CD4-positive, alpha-beta T cell treated with Interleukin-6 at 100 ng/mL for 8 hours (primary cell): ENCODE data around the gene RTF1.

ENCODE experiments used
- DNase-seq: peaks from one replicate; pipeline ENCODE4 v3.0.0-alpha.2; 2020; ENCODE audit warnings: mixed read lengths, low spot score

The RTF1 gene

DNA sequence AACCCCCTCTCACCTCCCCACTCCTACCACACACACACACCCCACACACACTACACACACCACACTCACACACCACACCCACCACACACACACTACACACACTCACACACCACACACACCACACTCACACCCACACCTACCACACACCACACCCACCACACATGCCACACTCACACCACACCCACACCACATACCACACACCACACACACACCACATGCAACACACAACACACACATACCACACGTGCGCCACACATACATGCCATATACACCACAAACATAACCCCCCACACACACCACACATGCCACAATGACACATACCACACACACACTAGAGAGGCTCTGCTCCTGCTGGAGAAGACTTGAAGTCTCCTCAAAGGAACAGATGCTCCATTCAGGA lies 70.9 kb downstream of the RTF1 start:
- no peak for DNase-seq

DNA sequence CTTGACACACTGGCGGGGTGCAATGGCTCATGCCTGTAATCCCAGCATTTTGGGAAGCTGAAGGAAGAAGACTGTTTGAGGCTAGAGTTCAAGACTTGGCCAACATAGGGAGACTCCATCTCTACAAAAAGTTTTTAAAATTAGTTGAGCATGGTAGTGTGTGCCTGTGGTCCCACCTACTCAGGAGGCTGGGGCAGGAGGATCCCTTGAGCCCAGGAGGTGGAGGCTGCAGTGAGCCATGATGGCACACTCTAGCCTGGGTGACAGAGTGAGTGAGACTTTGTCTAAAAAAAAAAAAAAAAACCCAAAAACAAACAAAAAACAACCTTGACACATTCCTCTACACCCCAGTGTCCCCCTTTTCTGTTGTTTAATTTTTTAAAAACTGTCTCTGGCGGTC lies 72.7 kb downstream of the RTF1 start:
- DNase-seq: no peak

DNA sequence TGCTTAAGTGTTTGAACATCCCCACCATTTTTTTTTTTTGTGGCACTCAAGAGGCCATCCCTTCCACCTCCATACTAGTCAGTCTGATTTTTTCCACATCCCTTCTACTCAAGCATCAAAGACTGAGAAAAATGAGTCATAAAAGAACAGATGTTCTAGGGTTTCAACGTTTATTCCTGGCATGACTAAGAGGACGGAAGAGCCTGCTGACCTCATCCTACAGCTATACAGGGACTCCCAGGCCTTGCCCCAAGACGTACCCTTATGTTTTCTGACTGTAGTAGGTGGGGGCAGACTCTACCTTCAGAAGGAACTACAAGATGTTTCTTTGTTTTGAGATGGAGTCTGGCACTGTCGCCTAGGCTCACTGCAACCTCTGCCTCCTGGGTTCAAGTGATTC lies 73.5 kb downstream of the RTF1 start:
- peak; percentile 40 for DNase-seq

DNA sequence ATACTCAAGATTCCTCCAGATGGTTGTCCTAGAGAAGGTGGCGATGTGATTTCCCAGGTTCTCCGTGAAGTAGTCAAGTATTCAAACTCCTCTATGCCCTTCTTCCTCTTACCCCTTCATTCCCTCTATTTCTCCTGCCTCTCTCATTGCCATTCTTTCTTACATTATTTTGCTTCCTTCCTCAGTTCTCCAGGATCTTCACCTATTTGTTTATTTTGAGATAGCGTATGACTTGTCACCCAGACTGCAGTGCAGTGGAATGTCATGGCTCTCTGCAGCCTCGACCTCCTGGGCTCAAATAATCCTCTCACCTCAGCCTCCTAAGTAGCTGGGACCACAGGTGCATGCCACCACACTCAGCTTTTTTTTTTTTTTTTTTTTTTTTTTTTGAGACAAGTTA lies 75.0 kb downstream of the RTF1 start:
- DNase-seq: no peak

DNA sequence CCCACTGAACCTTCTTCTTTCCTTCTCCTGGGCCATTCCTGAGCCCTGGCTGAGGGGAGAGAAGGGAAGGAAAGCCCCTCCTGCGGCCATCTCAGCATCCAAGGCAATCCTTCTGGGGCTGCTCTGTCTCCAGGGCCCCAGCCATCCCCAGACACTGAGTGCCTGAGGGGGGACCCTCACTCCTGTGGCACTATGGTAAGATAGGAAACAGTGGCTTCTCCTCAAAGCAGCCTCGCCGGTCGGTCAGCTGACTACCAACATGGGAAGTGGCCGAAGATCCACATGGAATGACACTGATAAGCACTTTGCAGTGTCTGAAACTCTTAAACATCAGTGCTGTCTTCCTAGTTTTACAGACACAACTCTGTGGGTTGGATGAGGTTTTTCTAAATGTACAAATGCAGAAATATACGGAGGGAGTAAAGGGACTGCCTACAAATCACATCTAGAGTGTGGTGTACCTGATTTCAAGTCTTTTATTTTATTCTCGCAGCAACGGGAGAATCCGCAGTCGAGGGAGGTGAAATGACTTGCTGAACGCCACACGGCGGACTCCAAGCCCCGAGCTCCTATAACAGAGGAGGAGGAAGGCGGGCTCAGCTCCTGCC lies 75.8 kb downstream of the RTF1 start:
- no peak for DNase-seq

DNA sequence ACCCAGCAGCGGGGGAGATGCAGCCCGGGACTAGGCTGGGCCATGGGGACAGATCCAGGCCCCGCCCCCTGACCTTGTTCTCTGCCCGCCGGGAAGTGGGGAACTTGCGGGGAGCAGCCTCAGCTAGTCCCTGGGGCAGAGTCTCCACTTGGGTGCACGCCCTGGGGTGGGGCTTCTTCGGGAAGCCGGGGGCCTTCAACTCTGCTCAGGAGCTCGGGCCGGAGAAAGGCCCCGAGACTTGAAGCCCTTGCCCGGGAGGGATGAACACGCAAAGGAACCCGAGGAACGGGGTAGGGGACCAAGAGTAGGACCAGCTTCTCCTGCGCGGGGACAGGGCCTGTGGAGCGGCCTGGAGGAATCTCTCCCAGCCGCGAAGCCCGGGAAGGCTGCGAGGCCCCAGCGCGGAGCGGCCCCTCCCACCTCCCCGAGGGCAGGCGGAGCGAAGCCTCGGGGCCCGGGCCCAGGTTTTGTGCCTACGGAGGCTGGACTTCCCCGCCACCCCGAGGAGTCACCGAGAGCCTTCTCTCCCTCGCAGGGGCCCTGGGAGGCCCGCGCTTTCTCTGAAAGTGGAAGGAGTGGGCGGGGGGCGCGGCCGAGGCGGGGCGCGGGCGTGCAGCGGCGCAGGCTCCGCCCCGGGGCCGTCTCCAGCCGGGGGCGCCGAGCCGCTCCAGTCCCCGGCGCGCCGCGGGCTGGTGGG lies 76.5 kb downstream of the RTF1 start, which contains the start of gene ITPKA:
ITPKA (plus strand) TSS at position 670 of the 697 bp plus-strand sequence. CDS start 54 bp downstream, outside the sequence.
- DNase-seq: peak; percentile 62

DNA sequence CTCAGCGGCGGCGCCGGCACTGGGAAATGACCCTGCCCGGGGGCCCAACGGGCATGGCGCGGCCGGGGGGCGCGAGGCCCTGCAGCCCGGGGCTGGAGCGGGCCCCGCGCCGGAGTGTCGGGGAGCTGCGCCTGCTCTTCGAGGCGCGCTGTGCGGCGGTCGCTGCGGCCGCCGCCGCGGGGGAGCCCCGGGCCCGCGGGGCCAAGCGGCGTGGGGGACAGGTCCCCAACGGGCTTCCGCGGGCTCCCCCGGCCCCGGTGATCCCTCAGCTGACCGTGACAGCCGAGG lies 77.0 kb downstream of the RTF1 start:
- no peak for DNase-seq

DNA sequence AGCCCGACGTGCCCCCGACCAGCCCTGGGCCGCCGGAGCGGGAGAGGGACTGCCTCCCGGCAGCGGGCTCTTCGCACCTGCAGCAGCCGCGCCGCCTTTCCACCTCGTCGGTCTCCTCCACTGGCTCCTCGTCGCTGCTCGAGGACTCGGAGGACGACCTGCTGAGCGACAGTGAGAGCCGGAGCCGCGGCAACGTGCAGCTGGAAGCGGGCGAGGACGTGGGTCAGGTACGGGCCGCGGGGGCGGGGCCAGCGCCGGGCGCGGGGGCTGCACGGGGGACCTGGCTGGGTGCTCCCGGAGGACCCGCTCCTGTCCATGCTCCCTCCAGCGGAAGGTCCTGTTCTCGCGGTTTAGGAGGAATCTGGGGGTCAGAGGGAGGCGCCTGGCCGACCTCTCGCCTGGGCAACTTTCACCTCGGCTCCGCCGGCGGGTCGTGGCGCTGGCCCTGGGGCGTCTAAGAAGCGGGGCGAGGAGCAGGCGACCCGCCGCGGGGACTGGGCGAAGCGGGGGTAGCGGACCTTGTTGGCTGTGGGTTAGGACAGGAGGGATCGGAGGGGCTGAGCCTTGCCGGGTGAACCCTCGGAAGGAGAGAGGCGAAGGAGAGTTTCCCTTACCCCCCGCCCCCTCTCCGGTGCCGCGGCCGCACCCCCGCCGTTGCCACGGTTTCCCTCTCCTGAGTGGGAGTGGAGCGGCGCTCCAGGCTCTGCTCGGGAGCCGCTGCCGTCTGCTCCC lies 77.5 kb downstream of the RTF1 start:
- no peak for DNase-seq

DNA sequence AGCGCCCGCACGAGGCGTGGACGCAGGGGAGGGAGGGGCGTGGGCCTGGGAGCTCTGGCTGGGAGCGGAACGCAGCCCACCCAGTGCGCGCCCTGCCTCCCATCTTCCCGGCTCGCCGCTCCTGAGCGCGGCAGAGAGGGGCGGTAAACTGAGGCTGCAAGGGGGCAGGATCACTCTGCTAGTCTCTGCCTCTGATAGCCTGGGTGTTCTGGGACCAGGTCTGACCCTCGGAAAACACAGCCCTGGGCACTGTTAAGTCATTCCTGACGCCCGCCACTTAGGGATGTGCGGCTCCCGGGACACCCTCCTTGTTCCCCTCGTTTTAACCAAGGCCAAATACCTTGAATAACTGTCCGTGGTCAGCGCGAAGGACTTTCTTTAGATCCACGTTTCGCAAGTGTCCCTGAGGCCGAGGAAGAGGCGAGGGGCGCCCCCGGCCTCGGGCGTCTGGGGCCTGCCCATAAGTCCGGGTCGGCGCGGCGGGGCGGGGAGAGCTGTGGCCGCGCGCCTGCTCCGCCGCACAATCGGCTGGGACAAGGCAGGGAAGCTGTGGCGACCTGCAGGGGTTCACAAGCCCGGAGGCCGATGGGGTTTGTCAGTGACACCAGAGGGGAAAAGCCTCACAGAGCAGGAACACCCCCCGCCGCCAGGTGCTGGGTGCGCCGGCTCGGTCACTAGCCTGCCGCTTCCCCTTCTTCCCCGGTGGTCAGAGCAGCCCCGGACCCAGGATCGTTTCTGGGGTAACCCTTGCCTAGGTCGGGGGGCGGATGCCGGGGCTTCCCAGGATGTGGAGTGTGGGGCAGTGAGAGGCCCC lies 78.2 kb downstream of the RTF1 start:
- DNase-seq: peak; percentile 16

DNA sequence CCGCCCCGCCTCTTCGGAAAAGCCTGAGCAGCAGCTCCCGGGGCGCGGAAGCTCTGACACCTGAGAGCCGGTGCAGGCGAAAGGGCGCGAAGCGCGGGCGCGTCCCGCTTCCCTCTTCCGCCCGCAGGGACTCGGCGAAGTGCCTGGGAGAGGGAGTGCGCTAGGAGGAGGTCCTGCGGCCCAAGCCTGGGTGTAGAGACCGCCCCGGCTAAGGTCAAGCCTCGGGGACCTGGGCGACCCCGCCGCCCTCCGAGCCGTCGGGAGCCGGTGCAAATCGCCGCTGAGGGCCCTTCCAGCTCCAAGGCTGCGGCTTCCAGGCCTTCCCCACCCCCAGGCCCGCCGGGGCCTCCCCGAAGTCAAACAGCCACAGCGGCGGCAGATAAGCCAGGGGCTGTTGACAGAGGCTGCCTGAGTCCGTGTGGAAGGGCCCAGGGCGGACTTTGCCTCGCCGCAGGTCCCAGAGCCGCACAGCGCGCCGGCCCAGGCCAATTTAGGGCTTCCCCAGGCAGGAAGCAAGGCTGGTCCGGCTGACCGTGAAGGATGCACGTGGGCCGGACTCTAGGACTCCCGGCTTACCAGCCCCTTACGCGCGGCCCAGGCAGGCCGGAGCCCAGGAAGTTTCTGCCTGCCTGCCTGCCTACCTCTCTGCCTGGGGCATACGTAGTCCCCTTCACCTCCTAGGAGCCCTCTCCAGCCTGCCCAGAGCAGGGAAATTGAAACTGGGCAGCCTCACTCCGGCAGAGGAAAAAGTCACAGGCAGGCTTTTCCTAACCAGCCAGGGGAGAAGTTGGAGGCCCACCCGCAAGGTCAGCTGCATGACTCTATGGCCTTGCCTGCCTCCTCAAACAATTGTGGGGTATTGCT lies 79.1 kb downstream of the RTF1 start:
- DNase-seq: no peak

DNA sequence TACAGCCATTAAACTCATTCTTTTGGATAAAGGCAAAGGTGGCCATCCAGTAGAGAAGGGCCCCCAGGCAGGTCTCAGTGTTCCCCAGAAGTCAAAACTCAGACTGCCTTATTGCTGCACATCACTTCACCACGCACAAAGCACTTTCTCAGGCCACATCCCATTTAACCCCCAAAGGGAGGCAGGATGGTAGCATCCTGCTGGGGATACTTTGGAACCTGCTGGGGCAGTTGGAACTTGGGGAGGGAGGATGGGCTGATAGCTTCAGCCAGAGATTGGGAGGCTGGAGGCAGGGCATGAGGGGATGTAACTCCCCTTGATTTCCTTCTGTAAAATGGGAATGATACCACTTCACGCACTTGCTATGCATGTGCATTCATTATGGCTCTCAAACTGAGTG lies 81.8 kb downstream of the RTF1 start:
- DNase-seq: no peak

DNA sequence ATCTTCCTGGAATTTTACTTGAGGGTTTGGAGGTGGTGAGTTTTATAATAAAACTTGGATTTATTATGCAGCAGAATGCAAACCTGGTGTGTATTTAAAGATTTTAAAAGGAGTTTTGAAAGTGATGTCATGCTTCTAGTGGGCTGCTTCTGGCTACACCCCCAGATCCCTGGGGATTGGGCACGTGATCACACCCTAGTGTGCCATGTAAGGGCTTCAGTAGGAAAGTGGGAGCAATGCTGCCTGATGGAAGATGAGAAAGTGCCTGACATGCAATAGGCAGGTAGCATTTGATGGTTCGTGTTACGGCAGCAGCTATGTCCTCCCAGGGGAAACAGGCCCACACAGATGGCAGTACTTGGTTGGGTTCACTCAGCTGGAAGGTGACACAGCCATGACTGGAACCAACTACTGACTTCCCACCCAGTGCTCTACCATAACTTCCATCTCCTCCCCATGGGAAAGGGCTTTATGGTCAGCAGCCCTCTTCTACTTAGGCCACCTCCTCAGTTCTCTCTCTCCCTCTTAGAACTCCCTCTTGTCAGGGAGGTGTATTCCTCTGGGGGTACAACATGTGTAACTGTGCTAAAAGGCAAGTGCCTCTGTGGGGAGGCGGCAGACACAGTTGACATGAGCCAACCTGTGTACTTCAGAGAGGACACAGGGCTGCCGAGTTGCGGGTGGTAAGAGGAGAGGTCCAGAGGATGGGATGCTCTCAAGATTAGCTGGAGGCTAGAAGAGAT lies 82.4 kb downstream of the RTF1 start:
- DNase-seq: no peak

DNA sequence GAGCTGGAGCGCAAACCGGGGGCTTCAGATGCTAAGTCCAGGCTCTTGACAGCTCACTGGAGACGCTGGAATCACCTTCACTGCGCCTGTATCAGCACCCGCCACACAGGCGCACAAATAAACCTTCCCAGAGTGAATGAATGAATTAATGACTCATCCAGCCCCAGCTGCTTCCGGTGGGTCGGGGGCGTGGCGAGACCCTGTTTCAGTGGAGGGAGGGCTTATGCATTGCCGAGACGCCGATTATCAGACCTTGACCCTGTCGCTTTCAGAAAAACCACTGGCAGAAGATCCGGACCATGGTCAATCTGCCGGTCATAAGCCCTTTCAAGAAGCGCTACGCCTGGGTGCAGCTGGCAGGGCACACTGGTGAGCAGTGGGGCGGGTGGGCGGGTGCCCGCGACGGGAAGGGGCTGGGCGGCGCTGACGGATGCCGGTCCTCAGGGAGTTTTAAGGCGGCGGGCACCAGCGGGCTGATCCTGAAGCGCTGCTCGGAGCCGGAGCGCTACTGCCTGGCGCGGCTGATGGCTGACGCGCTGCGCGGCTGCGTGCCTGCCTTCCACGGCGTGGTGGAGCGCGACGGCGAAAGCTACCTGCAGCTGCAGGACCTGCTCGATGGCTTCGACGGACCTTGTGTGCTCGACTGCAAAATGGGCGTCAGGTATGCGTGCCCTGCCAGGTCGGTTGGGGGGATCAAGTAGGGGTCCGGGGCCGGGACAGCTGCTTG lies 84.5 kb downstream of the RTF1 start:
- peak; percentile 9 for DNase-seq

DNA sequence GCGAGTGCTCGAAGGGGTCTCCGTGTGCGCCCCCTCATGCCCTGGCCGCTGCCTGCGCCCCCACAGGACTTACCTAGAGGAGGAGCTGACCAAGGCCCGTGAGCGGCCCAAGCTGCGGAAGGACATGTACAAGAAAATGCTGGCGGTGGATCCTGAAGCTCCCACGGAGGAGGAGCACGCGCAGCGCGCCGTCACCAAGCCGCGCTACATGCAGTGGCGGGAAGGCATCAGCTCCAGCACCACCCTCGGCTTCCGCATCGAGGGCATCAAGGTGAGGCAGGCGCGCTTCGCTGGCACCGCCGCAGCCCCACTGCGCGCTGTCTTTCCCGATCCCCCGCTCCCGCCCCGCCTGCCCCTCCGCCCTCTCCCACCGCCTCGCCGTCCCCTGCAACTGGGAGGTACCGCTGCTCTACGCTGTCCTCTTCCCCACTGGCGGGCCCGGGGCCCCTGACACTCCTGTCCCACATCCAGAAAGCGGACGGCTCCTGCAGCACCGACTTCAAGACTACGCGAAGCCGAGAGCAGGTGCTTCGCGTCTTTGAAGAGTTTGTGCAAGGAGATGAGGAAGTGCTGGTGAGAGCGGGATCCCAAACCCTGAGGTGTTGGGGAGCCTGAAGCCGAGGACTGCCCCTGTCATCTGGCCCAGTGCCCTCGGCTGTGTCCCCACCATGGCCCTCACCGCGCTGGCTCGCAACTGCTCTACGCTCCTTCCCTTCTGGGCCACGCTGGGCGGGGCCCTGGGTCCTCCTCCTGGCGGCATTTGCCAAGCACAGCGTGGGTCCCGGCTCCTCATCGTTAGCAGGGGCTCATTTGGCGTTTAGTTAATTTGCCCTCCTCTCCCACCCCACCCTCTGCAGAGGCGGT lies 85.3 kb downstream of the RTF1 start:
- DNase-seq: peak; percentile 38

DNA sequence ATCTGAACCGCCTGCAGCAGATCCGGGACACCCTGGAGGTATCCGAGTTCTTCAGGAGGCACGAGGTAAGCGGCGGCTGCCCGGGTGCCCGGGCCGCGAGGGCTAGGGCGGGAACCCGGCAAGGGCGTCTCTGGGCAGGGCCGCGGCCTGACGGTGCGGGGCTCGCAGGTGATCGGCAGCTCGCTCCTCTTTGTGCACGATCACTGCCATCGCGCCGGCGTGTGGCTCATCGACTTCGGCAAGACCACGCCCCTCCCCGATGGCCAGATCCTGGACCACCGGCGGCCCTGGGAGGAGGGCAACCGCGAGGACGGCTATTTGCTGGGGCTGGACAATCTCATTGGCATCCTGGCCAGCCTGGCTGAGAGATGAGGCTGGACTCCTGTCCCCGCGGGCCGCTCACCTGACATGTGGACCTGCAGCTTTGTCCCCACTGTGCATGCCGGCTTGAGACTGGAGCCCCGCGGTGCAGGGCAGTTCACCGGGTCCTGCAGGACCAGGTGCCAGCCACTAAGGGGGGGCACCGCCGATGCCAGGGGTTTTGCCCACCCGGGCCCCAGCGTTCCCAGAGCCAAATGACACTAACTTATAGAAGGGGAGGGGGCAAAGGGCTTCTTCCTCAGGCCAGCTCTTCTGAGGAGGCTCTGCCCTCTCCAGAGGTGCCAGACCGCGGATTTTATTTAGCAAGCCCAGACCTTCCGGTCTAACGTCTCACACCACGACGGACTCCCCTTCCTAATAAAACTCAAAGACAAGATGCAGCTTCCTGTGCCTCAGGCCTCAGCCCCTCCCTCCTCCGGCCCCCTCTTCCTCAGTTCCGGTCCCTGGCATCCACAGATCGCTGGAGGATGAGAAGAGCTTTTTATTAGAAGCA lies 86.1 kb downstream of the RTF1 start:
- no peak for DNase-seq

DNA sequence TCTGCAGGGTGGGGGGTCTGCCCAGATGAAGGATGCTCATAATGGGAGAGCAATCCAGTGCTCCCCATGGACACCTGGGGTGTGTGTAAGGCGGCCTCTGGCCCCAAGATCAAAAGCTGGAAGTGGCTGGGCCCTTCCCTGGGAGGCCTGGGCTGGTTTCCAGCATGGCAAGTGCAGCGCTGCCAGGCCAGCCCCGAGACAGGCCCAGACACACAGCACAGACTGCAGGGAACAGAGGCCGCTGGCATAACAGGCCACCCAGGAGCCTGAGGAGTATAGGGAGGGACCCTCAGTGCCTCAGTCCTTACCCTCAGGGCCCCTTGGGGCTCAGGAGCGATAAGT lies 86.7 kb downstream of the RTF1 start:
- DNase-seq: no peak

DNA sequence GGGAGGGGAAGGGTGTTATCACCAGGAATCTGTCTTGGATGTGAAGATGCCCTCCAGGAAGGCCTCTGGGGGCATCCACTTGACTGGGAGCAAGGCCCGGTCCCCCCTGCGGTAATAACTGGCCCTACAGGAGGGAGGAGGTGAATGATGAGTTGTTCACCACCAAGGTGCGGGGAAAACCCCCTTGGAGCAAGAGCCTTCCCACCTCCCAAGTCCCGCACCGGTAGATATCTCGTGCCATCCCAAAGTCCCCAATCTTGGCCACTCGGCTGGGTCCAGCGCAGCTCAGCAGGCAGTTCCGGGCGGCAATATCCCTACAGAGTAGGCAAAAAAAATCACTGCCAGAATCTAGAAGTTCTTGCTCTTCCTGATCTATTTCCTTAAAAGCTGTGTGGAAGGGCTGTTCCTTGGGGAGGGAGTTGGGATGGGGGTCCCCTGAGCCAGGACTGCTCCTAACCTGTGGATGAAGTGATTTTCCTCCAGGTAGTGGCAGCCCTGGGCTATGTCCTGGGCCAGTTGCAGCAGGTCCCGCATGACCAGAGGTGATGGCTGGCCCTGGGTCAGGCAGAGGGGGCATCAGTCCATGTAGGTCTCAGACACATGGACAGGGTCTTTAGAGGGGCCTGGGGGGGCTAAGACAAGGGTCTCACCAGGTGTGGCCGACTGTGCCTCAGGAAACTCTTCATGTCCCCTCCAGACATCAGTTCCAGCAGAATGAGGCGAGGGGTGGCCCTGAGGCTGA lies 88.0 kb downstream of the RTF1 start:
- no peak for DNase-seq

DNA sequence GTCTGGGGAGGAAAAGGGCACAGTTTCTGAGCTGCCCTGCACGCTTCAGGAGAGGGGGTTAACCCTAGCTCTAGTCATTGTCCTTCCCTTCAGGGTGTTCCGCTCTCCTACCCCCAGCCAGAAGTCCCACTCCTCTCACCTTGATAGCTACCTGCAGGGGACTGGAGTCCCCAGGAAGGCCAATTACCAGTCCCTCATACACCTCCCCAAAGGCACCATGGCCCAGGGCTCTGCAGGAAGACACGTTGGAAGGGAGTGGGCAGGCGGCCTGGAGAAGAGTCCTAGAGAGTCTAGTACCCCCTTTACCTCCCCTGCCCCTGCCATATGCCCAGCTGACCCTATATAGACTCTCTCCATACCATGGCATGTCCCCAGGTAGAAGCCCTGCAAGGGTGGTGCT lies 88.9 kb downstream of the RTF1 start:
- no peak for DNase-seq
